ENCODE results near the gene SCYGR3. TPM values are rescaled to one million over a fixed set of nuclear protein-coding genes. Genes with fewer than 3 reads are reported as not detected.

SCYGR3 gene
- total and polyA plus RNA-seq, 7 donors = not detected

DNA sequence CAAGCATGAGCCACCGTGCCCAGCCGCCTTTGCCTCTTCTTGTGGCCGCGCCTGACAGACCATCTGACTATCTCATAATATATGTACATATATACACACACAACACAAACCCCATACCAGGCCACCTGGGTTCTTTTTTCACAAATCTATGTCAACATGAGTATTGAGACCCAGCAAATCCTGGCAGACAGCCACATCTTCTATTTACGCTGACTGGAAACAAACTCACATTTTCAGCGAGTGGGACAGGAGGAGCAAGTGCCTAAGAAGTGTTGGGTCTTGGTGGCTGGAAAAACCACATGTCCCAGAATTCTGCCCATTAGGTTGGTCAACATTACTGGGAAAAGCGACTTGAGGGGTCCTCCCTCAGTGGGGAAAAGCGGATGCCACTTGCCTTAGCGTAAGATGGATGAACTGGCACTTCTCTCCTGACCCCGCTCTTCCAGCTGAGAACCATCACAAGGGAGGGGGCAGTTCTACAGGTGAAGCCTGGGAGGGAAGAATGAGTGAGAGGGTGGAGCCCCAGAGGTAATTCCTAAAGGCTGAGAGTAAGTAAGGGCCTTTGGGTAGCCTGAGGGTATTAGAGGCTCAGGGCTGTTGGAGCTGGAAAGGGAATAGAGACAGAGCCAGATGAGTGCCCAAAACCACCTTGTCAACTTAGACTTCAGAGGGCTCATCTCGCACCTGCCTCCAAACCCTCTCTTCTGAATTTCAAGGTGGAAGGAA is 1.9 kb downstream of the SCYGR3 start:
- Histone ChIP-seq H3K36me3 (no peaks in the 10 kb centered on the region), H3K27me3 (no peaks in the 10 kb centered on the region), H3K9me3 (no peaks in the 10 kb centered on the region), H3K4me3 (no peak overlapping the region), H3K4me1 (no peaks in the 10 kb centered on the region), H3K27ac (no peak overlapping the region)
- DNase-seq = no peak
- 80 to 88% methylated on average over 11 of the region's 11 CpGs for WGBS, 2 donors
- TF ChIP-seq, protein P1, sequence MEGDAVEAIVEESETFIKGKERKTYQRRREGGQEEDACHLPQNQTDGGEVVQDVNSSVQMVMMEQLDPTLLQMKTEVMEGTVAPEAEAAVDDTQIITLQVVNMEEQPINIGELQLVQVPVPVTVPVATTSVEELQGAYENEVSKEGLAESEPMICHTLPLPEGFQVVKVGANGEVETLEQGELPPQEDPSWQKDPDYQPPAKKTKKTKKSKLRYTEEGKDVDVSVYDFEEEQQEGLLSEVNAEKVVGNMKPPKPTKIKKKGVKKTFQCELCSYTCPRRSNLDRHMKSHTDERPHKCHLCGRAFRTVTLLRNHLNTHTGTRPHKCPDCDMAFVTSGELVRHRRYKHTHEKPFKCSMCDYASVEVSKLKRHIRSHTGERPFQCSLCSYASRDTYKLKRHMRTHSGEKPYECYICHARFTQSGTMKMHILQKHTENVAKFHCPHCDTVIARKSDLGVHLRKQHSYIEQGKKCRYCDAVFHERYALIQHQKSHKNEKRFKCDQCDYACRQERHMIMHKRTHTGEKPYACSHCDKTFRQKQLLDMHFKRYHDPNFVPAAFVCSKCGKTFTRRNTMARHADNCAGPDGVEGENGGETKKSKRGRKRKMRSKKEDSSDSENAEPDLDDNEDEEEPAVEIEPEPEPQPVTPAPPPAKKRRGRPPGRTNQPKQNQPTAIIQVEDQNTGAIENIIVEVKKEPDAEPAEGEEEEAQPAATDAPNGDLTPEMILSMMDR (IDR thresholded peaks at IDR 0.05) = no peak
- intact Hi-C loops (cut with DNase I) = no loop called here

- no peak for DNase-seq
- Histone ChIP-seq H3K27me3 (no peaks in the 10 kb centered on the region), H3K27ac (no peak overlapping the region), H3K4me3 (no peak overlapping the region), H3K36me3 (no peaks in the 10 kb centered on the region), H3K9me3 (no peaks in the 10 kb centered on the region), H3K4me1 (no peaks in the 10 kb centered on the region)
- TF ChIP-seq POLR2AphosphoS5 (IDR thresholded peaks at IDR 0.05) (no peak), EP300 (IDR thresholded peaks at IDR 0.05) (no peak), POLR2A (IDR thresholded peaks at IDR 0.05) (no peak)
- TF ChIP-seq, protein P1 (IDR thresholded peaks at IDR 0.05) = no peak
- intact Hi-C loops (cut with DNase I) = no loop called here
- WGBS, 2 donors = 69 to 74% methylated on average over 2 of the region's 2 CpGs
These were observed 4.5 kb downstream of the SCYGR3 start for GRCh38 chr2:227610123-227610522.

GRCh38 chr2:227608561-227609338 is 5.9 kb downstream of the SCYGR3 start:
- no peak for DNase-seq
- no peak overlapping the region for H3K4me3 ChIP-seq
- TF ChIP-seq POLR2A (IDR thresholded peaks at IDR 0.05) (no peak), POLR2AphosphoS5 (IDR thresholded peaks at IDR 0.05) (no peak), EP300 (IDR thresholded peaks at IDR 0.05) (no peak)
- no peaks in the 10 kb centered on the region for H3K27me3 ChIP-seq
- no peaks in the 10 kb centered on the region for H3K9me3 ChIP-seq
- no peaks in the 10 kb centered on the region for H3K36me3 ChIP-seq
- H3K4me1 ChIP-seq = no peaks in the 10 kb centered on the region
- no peak overlapping the region for H3K27ac ChIP-seq
- 58 to 81% methylated on average over 16 of the region's 16 CpGs for WGBS, 2 donors
- intact Hi-C loops (cut with DNase I) = no loop called here

- DNase-seq = no peak
- intact Hi-C loops (cut with DNase I) = no loop called here
- no peak overlapping the region for H3K4me3 ChIP-seq
- 66 to 85% methylated on average over 3 of the region's 3 CpGs for WGBS, 2 donors
- no peak overlapping the region for H3K27ac ChIP-seq
- H3K27me3 ChIP-seq = no peaks in the 10 kb centered on the region
- TF ChIP-seq POLR2AphosphoS5 (IDR thresholded peaks at IDR 0.05) = no peak
- TF ChIP-seq POLR2A (IDR thresholded peaks at IDR 0.05) = no peak
- TF ChIP-seq EP300 (IDR thresholded peaks at IDR 0.05) = no peak
- TF ChIP-seq, protein P1 (IDR thresholded peaks at IDR 0.05) = no peak
- no peaks in the 10 kb centered on the region for H3K36me3 ChIP-seq
- no peaks in the 10 kb centered on the region for H3K9me3 ChIP-seq
- H3K4me1 ChIP-seq = no peaks in the 10 kb centered on the region
These were observed 6.7 kb downstream of the SCYGR3 start for GRCh38 chr2:227607941-227608340.

- H3K9me3 ChIP-seq = no peaks in the 10 kb centered on the region
- intact Hi-C loops (cut with DNase I) = no loop called here
- H3K4me1 ChIP-seq = no peaks in the 10 kb centered on the region
- WGBS, 2 donors = 88 to 89% methylated on average over 1 of the region's 1 CpG
- no peak overlapping the region for H3K27ac ChIP-seq
- DNase-seq = no peak
- no peak for TF ChIP-seq POLR2A (IDR thresholded peaks at IDR 0.05)
- TF ChIP-seq, protein P1 (IDR thresholded peaks at IDR 0.05) = no peak
- no peak for TF ChIP-seq POLR2AphosphoS5 (IDR thresholded peaks at IDR 0.05)
- TF ChIP-seq EP300 (IDR thresholded peaks at IDR 0.05) = no peak
- no peak overlapping the region for H3K4me3 ChIP-seq
- no peaks in the 10 kb centered on the region for H3K36me3 ChIP-seq
- H3K27me3 ChIP-seq = no peaks in the 10 kb centered on the region
These were observed 8.2 kb downstream of the SCYGR3 start for GRCh38 chr2:227606476-227606875.

All from sigmoid colon (tissue), 7 donors.